GM19467 (cell line): ENCODE data around the gene RBM28.

Experiments used
- ATAC-seq: cut with Tn5 transposase; IDR thresholded peaks from one replicate; pipeline ENCODE4 v1.9.1; 2021; ENCODE audit warnings: mild to moderate bottlenecking, moderate library complexity; ENCODE audit not compliant: unreplicated experiment

RBM28 gene

GRCh38 chr7:128376077-128376476, 32.4 kb upstream of the RBM28 start:
- no peak for ATAC-seq

GRCh38 chr7:128374041-128374440, 30.3 kb upstream of the RBM28 start:
- no peak for ATAC-seq

- no peak for ATAC-seq
Measured at GRCh38 chr7:128373606-128374005, 29.9 kb upstream of the RBM28 start.

GRCh38 chr7:128370491-128370890, 26.8 kb upstream of the RBM28 start:
- no peak for ATAC-seq

- ATAC-seq = no peak
Measured at GRCh38 chr7:128366986-128367385, 23.3 kb upstream of the RBM28 start.

- ATAC-seq = no peak
Measured at GRCh38 chr7:128366300-128366699, 22.6 kb upstream of the RBM28 start.

- no peak for ATAC-seq
Measured at GRCh38 chr7:128365432-128365831, 21.7 kb upstream of the RBM28 start.

- ATAC-seq = no peak
Measured at GRCh38 chr7:128364166-128364870, 20.6 kb upstream of the RBM28 start.

GRCh38 chr7:128363261-128363721, 19.6 kb upstream of the RBM28 start:
- no peak for ATAC-seq

GRCh38 chr7:128362670-128363069, 19.0 kb upstream of the RBM28 start:
- ATAC-seq = no peak

GRCh38 chr7:128361411-128362379, 18.0 kb upstream of the RBM28 start, which contains the start of gene PRRT4:
Gene PRRT4 (minus strand): TSS chr7:128361690.
- no peak for ATAC-seq

GRCh38 chr7:128360359-128360678, 16.6 kb upstream of the RBM28 start:
- ATAC-seq = no peak

GRCh38 chr7:128359939-128360338, 16.2 kb upstream of the RBM28 start:
- no peak for ATAC-seq

- no peak for ATAC-seq
Measured at GRCh38 chr7:128359336-128359735, 15.6 kb upstream of the RBM28 start.

- ATAC-seq = no peak
Measured at GRCh38 chr7:128358233-128358632, 14.5 kb upstream of the RBM28 start.

GRCh38 chr7:128357217-128357613, 13.5 kb upstream of the RBM28 start:
- no peak for ATAC-seq

GRCh38 chr7:128356546-128357216, 13.0 kb upstream of the RBM28 start:
- ATAC-seq = no peak

- ATAC-seq = no peak
Measured at GRCh38 chr7:128353610-128354009, 9.9 kb upstream of the RBM28 start.

- ATAC-seq = no peak
Measured at GRCh38 chr7:128353189-128353588, 9.5 kb upstream of the RBM28 start.

- no peak for ATAC-seq
Measured at GRCh38 chr7:128352636-128353035, 8.9 kb upstream of the RBM28 start.

- no peak for ATAC-seq
Measured at GRCh38 chr7:128352153-128352537, 8.4 kb upstream of the RBM28 start.
